SK-N-SH (cell line): ENCODE results near the gene DNAJC5. TPM values are rescaled to one million over a fixed set of nuclear protein-coding genes. Genes with fewer than 3 reads are reported as not detected.

Source experiments
- CTCF ChIA-PET: fragments of 300-600, 350-600 bp; formaldehyde crosslinking; extraction: SDS; loops from one replicate; lab custom pipeline; 2021; lab: Yijun Ruan, JAX
- POLR2A ChIA-PET: fragments of 350-600 bp; sonication (Branson Sonifier 250); formaldehyde crosslinking; extraction: SDS; loops from one replicate; lab custom pipeline; 2020; ENCODE audit warnings: antibody characterized with exemption, inconsistent platforms; lab: Yijun Ruan, JAX
- DNase-seq: peaks from one replicate; pipeline ENCODE4 v3.0.0; 2012
- H2AFZ ChIP-seq: fragments of 200-600 bp; sonication (generic); 2 replicates; pipeline ENCODE4 v1.8.1; 2016; ENCODE audit warnings: antibody characterized with exemption, mild to moderate bottlenecking, low read depth
- H3F3A ChIP-seq: fragments of 200-600 bp; sonication (generic); replicated peaks from 2 replicates; pipeline ENCODE3; 2016; ENCODE audit warnings: antibody characterized with exemption, mild to moderate bottlenecking; ENCODE audit not compliant: insufficient read depth
- H3K27ac ChIP-seq, 2 experiments: fragments of 200-500 bp in 1 of 2; fragments of 200-600 bp in 1 of 2; sonication (Bioruptor generic) in 1 of 2; sonication (generic), shearing (Covaris generic) in 1 of 2; 2 replicates each; pipeline versions ENCODE4 v1.5.1 to v1.6.1; 2014 to 2016; ENCODE audit warnings: low read depth in 2 of 2, inconsistent platforms in 1 of 2, low read length in 1 of 2, mild to moderate bottlenecking in 1 of 2, mixed read lengths in 1 of 2
- H3K27me3 ChIP-seq: fragments of 200-600 bp; sonication (generic), shearing (Covaris generic); 2 replicates; pipeline ENCODE4 v1.6.1; 2016; ENCODE audit warnings: mixed run types; ENCODE audit not compliant: insufficient read depth
- H3K36me3 ChIP-seq, 2 experiments: fragments of 200-500 bp in 1 of 2; fragments of 200-600 bp in 1 of 2; sonication (Bioruptor generic) in 1 of 2; sonication (generic) in 1 of 2; replicated peaks in 1 of 2; 2 replicates each; pipeline versions ENCODE3 to v1.5.1; 2014 to 2016; ENCODE audit warnings: low read length in 1 of 2, mild to moderate bottlenecking in 1 of 2; ENCODE audit not compliant: insufficient read depth in 2 of 2, control insufficient read depth in 1 of 2
- H3K4me1 ChIP-seq, 2 experiments: fragments of 200-500 bp in 1 of 2; fragments of 200-600 bp in 1 of 2; sonication (Bioruptor generic) in 1 of 2; sonication (generic), shearing (Covaris generic) in 1 of 2; 2 replicates each; pipeline versions ENCODE4 v1.5.1 to v1.6.1; 2014 to 2016; ENCODE audit warnings: low read depth in 1 of 2, low read length in 1 of 2, mixed run types in 1 of 2; ENCODE audit not compliant: insufficient read depth in 2 of 2, control insufficient read depth in 1 of 2
- H3K4me2 ChIP-seq: fragments of 200-600 bp; sonication (generic), shearing (Covaris generic); 2 replicates; pipeline ENCODE4 v1.6.1; 2017; ENCODE audit warnings: mixed run types
- H3K4me3 ChIP-seq, 2 experiments: fragments of 200-500 bp in 1 of 2; fragments of 200-600 bp in 1 of 2; sonication (Bioruptor generic) in 1 of 2; sonication (generic), shearing (Covaris generic) in 1 of 2; 2 replicates each; pipeline versions ENCODE4 v1.5.1 to v1.8.1; 2014 to 2016; ENCODE audit warnings: low read depth in 2 of 2, inconsistent platforms in 1 of 2, low read length in 1 of 2, mild to moderate bottlenecking in 1 of 2, mixed read lengths in 1 of 2, moderate library complexity in 1 of 2
- H3K79me2 ChIP-seq: fragments of 200-600 bp; sonication (generic); 2 replicates; pipeline ENCODE4 v1.8.1; 2017; ENCODE audit warnings: mild to moderate bottlenecking; ENCODE audit not compliant: insufficient read depth
- H3K9ac ChIP-seq: fragments of 200-600 bp; sonication (generic); 2 replicates; pipeline ENCODE4 v1.6.1; 2017; ENCODE audit warnings: mixed run types
- H3K9me2 ChIP-seq: fragments of 200-600 bp; sonication (generic); 2 replicates; pipeline ENCODE4 v1.6.1; 2017; ENCODE audit warnings: mixed run types
- H3K9me3 ChIP-seq: fragments of 200-600 bp; sonication (generic); 2 replicates; pipeline ENCODE4 v1.6.1; 2017; ENCODE audit warnings: mixed run types, mild to moderate bottlenecking, moderate library complexity
- H4K20me1 ChIP-seq: fragments of 200-600 bp; sonication (generic); 2 replicates; pipeline ENCODE4 v1.6.1; 2017; ENCODE audit warnings: mild to moderate bottlenecking, mixed run types; ENCODE audit not compliant: insufficient read depth
- EZH2phosphoT487 ChIP-seq: fragments of 200-600 bp; sonication (generic); IDR thresholded peaks from 2 replicates; pipeline ENCODE4 v1.6.1; 2017; ENCODE audit warnings: low read depth, mixed run types, mild to moderate bottlenecking, antibody characterized with exemption, moderate library complexity, borderline replicate concordance
- FOSL2 ChIP-seq: IDR thresholded peaks from 2 replicates; pipeline ENCODE4 v1.4.0; 2012; ENCODE audit warnings: low read depth, mild to moderate bottlenecking, moderate library complexity, borderline replicate concordance
- FOXM1 ChIP-seq: IDR thresholded peaks from 2 replicates; pipeline ENCODE4 v1.4.0; 2012; ENCODE audit warnings: low read depth, mild to moderate bottlenecking
- GATA2 ChIP-seq: sonication (generic); formaldehyde crosslinking; IDR thresholded peaks from 2 replicates; pipeline ENCODE4 v1.5.0; 2020; ENCODE audit warnings: mild to moderate bottlenecking, missing genetic modification reagents
- JUND ChIP-seq: IDR thresholded peaks from 2 replicates; pipeline ENCODE4 v1.4.0; 2012
- MEF2A ChIP-seq: IDR thresholded peaks from 2 replicates; pipeline ENCODE4 v1.4.0; 2012; ENCODE audit warnings: low read depth, borderline replicate concordance
- MXI1 ChIP-seq: IDR thresholded peaks from 2 replicates; pipeline ENCODE4 v1.6.1; 2012; ENCODE audit warnings: mild to moderate bottlenecking, low read depth, low read length, improper control_type of control experiment
- NRF1 ChIP-seq: IDR thresholded peaks from 2 replicates; pipeline ENCODE4 v1.6.1; 2012; ENCODE audit warnings: low read depth, mild to moderate bottlenecking, low read length
- RCOR1 ChIP-seq: fragments of 150-350 bp; IDR thresholded peaks from 2 replicates; pipeline ENCODE4 v1.6.1; 2017; ENCODE audit warnings: antibody characterized with exemption, low read length
- RXRA ChIP-seq: IDR thresholded peaks from 2 replicates; pipeline ENCODE4 v1.4.0; 2012; ENCODE audit warnings: low read depth, mild to moderate bottlenecking, borderline replicate concordance
- SMC3 ChIP-seq: IDR thresholded peaks from 2 replicates; pipeline ENCODE4 v1.6.1; 2012; ENCODE audit warnings: low read depth, low read length, improper control_type of control experiment
- USF1 ChIP-seq: IDR thresholded peaks from 2 replicates; pipeline ENCODE4 v1.4.0; 2012; ENCODE audit warnings: low read depth, borderline replicate concordance
- USF2 ChIP-seq: fragments of 150-350 bp; IDR thresholded peaks from 2 replicates; pipeline ENCODE4 v1.6.1; 2017; ENCODE audit warnings: antibody characterized with exemption, low read length, low read depth, borderline replicate concordance
- WGBS: methylation state at CpG from one replicate; pipeline ENCODE4 v1.1.6; 2017; ENCODE audit warnings: low lambda C conversion rate; 5-methylcytosine and 5-hydroxymethylcytosine counted together
- polyA plus RNA-seq, 3 experiments: library from polyadenylated mRNA; depleted of rRNA; stranded (reverse); fragments of >200 nt; gene quantifications; 2 replicates each; pipeline ENCODE4 v1.2.3, GENCODE V29; 2012

DNAJC5 gene
- polyA plus RNA-seq, 1 of the 3 experiments (the other 2 are of a cell fraction) = 24.2 TPM

GRCh38 chr20:63897978-63898561 is 3.1 kb downstream of the DNAJC5 start:
- Histone ChIP-seq H3F3A (peaks cover 12% of the 10 kb centered on the region), H3K27ac (no peak overlapping the region), H4K20me1 (peaks cover 75% of the 10 kb centered on the region), H3K4me1 (peaks cover 7 to 15% of the 10 kb centered on the region in 2 experiments; a peak in 3 of 4 replicates), H3K9me2 (no peaks in the 10 kb centered on the region), H2AFZ (no peak overlapping the region), H3K27me3 (no peaks in the 10 kb centered on the region), H3K36me3 (no peaks in the 10 kb centered on the region), H3K9me3 (no peaks in the 10 kb centered on the region), H3K9ac (no peak overlapping the region), H3K4me3 (no peak overlapping the region), H3K79me2 (peaks cover 77% of the 10 kb centered on the region), H3K4me2 (no peak overlapping the region)
- ChIA-PET CTCF (no interaction called here), POLR2A (no interaction called here)
- DNase-seq = no peak
- no peak for TF ChIP-seq FOSL2
- no peak for TF ChIP-seq RXRA
- no peak for TF ChIP-seq RCOR1
- no peak for TF ChIP-seq USF1
- TF ChIP-seq NRF1 = no peak
- TF ChIP-seq FOXM1 = no peak
- no peak for TF ChIP-seq EZH2phosphoT487
- WGBS = 94% methylated on average over 6 of the region's 6 CpGs

- TF ChIP-seq EZH2phosphoT487 = no peak
- no peak for TF ChIP-seq RXRA
- no peak for TF ChIP-seq SMC3
- no peak for TF ChIP-seq MXI1
- no peak for TF ChIP-seq JUND
- TF ChIP-seq GATA2 (CRISPR knock-in tag) = no peak
- no peak for TF ChIP-seq MEF2A
- TF ChIP-seq USF2 = no peak
- ChIA-PET POLR2A (no interaction called here), CTCF (no interaction called here)
- DNase-seq = no peak
- Histone ChIP-seq H3K27ac (no peak overlapping the region), H4K20me1 (peaks cover 78% of the 10 kb centered on the region), H3K36me3 (no peaks in the 10 kb centered on the region), H3K27me3 (no peaks in the 10 kb centered on the region), H3K9me3 (no peaks in the 10 kb centered on the region), H3K9ac (no peak overlapping the region), H3K4me3 (no peak overlapping the region), H3F3A (peaks cover 3% of the 10 kb centered on the region), H3K4me1 (peaks cover 7 to 14% of the 10 kb centered on the region in 2 experiments; a peak in 3 of 4 replicates), H3K79me2 (peaks cover 87% of the 10 kb centered on the region), H2AFZ (no peak overlapping the region), H3K4me2 (no peak overlapping the region), H3K9me2 (no peaks in the 10 kb centered on the region)
- 95% methylated on average over 10 of the region's 10 CpGs for WGBS
Observed at GRCh38 chr20:63898882-63899558, 4.1 kb downstream of the DNAJC5 start.
